GM12891 (cell line): ENCODE results near the gene AUNIP.

Source experiments
- DNase-seq: peaks from one replicate; pipeline ENCODE4 v3.0.0; 2011; ENCODE audit warnings: low spot score; ENCODE audit not compliant: insufficient read length
- FAIRE-seq: peaks from 2 replicates; lab custom pipeline; 2011; peaks lifted over from hg19 to GRCh38; lab: Jason Lieb, UNC
- PAX5 ChIP-seq: IDR thresholded peaks from 2 replicates; pipeline ENCODE4 v1.6.1; 2011; ENCODE audit warnings: low read length, moderate library complexity, mild to moderate bottlenecking; ENCODE audit not compliant: insufficient read depth, severe bottlenecking
- POLR2A ChIP-seq: IDR thresholded peaks from 2 replicates; pipeline ENCODE4 v1.6.1; 2011; ENCODE audit warnings: low read depth, low read length, control low read depth
- POLR2AphosphoS5 ChIP-seq: IDR thresholded peaks from 2 replicates; pipeline ENCODE4 v1.6.1; 2011; ENCODE audit warnings: low read depth, low read length, control low read depth
- POU2F2 ChIP-seq: IDR thresholded peaks from 2 replicates; pipeline ENCODE4 v1.6.1; 2011; ENCODE audit warnings: low read depth, mild to moderate bottlenecking, control low read depth, low read length, moderate library complexity
- SPI1 ChIP-seq: IDR thresholded peaks from 2 replicates; pipeline ENCODE4 v1.6.1; 2011; ENCODE audit warnings: low read depth, low read length, control low read depth
- TAF1 ChIP-seq: IDR thresholded peaks from 2 replicates; pipeline ENCODE4 v1.6.1; 2011; ENCODE audit warnings: low read depth, low read length, control low read depth

Gene AUNIP

GRCh38 chr1:25810341-25811299 lies 48.6 kb downstream of the AUNIP start:
- DNase-seq, result peak; percentile 79
- no peak for TF ChIP-seq POLR2AphosphoS5
- peak; percentile 32; the same call in 1 of the 2 replicates for TF ChIP-seq POU2F2
- peak; percentile 94 for FAIRE-seq

GRCh38 chr1:25809929-25810328 lies 49.3 kb downstream of the AUNIP start:
- TF ChIP-seq POLR2AphosphoS5 (no peak), POU2F2 (no peak), TAF1 (no peak), SPI1 (no peak), POLR2A (no peak), PAX5 (no peak)
- DNase-seq, result no peak
- FAIRE-seq, result peak; percentile 28

- DNase-seq (no peak), FAIRE-seq (peak; percentile 77)
- TF ChIP-seq PAX5 (no peak), SPI1 (peak; percentile 94)
Observed at GRCh38 chr1:25809283-25809926, 49.9 kb downstream of the AUNIP start.

GRCh38 chr1:25808481-25809244 lies 50.6 kb downstream of the AUNIP start:
- no peak for TF ChIP-seq POLR2AphosphoS5
- no peak for TF ChIP-seq TAF1
- TF ChIP-seq SPI1, result no peak
- TF ChIP-seq POLR2A, result no peak
- no peak for TF ChIP-seq POU2F2
- no peak for TF ChIP-seq PAX5
- no peak for FAIRE-seq
- DNase-seq, result no peak

GRCh38 chr1:25807480-25808390 lies 51.5 kb downstream of the AUNIP start:
- FAIRE-seq (no peak), DNase-seq (no peak)
- no peak for TF ChIP-seq POLR2A
- no peak for TF ChIP-seq POLR2AphosphoS5
- no peak for TF ChIP-seq PAX5
- no peak for TF ChIP-seq SPI1
- TF ChIP-seq POU2F2, result no peak
- TF ChIP-seq TAF1, result no peak

- FAIRE-seq, result no peak
- no peak for DNase-seq
Observed at GRCh38 chr1:25806418-25806817, 52.8 kb downstream of the AUNIP start.

GRCh38 chr1:25805863-25806225 lies 53.4 kb downstream of the AUNIP start:
- TF ChIP-seq TAF1 (no peak), SPI1 (no peak)
- DNase-seq (no peak), FAIRE-seq (no peak)

More at GRCh38 chr1:25806418-25806817, 52.8 kb downstream of the AUNIP start:
- TF ChIP-seq TAF1 (no peak), POLR2AphosphoS5 (no peak), POLR2A (no peak), SPI1 (no peak), POU2F2 (no peak), PAX5 (no peak)

GRCh38 chr1:25804964-25805862 lies 54.0 kb downstream of the AUNIP start:
- DNase-seq, result no peak
- peak; percentile 91 for FAIRE-seq
- TF ChIP-seq POLR2AphosphoS5, result no peak
- no peak for TF ChIP-seq POU2F2
- no peak for TF ChIP-seq PAX5
- no peak for TF ChIP-seq TAF1
- TF ChIP-seq POLR2A, result no peak
- TF ChIP-seq SPI1, result no peak
